ENCODE measurements around the gene ADGRG3.

DNA sequence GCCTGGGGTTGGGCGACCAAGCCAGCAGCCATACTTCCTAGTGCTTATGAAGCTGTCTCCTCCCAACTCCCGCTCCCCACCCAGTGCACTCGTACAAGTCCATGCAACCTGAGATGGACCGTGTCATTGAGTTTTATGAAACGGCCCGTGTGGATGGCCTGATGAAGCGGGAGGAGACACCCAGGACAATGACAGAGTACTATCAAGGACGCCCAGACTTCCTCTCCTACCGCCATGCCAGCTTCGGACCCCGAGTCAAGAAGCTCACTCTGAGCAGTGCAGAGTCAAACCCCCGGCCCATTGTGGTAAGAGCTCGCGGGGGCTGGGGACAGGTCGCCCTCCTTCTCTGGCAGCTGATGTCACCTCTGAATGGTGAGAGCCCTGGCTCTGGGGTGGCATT, 56.4 kb downstream of the ADGRG3 start:
- no peak for TF ChIP-seq POLR2A (IDR thresholded peaks at IDR 0.05)
- TF ChIP-seq, protein P1, sequence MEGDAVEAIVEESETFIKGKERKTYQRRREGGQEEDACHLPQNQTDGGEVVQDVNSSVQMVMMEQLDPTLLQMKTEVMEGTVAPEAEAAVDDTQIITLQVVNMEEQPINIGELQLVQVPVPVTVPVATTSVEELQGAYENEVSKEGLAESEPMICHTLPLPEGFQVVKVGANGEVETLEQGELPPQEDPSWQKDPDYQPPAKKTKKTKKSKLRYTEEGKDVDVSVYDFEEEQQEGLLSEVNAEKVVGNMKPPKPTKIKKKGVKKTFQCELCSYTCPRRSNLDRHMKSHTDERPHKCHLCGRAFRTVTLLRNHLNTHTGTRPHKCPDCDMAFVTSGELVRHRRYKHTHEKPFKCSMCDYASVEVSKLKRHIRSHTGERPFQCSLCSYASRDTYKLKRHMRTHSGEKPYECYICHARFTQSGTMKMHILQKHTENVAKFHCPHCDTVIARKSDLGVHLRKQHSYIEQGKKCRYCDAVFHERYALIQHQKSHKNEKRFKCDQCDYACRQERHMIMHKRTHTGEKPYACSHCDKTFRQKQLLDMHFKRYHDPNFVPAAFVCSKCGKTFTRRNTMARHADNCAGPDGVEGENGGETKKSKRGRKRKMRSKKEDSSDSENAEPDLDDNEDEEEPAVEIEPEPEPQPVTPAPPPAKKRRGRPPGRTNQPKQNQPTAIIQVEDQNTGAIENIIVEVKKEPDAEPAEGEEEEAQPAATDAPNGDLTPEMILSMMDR (IDR thresholded peaks at IDR 0.05) = no peak
- TF ChIP-seq POLR2AphosphoS5 (IDR thresholded peaks at IDR 0.05) = no peak
- TF ChIP-seq EP300 (IDR thresholded peaks at IDR 0.05) = no peak

Measured in suprapubic skin (tissue), 4 donors.